Stimulated activated CD8-positive, alpha-beta memory T cell treated with anti-CD3 and anti-CD28 coated beads, Interleukin-12 subunit alpha, Interleukin-12 subunit beta, amount 100 ng/mL, for 24 hours (primary cell): Measurements from ENCODE around the gene ZCCHC24.
A peak's percentile ranks its signal among the peaks of the same experiment; 100 is the strongest.

Source experiments
- DNase-seq: peaks from one replicate; pipeline ENCODE4 v3.0.0-alpha.2; 2020; ENCODE audit errors: extremely low read depth

ZCCHC24 gene

GRCh38 chr10:79411546-79412495, 33.6 kb downstream of the ZCCHC24 start:
- DNase-seq: no peak

DNA sequence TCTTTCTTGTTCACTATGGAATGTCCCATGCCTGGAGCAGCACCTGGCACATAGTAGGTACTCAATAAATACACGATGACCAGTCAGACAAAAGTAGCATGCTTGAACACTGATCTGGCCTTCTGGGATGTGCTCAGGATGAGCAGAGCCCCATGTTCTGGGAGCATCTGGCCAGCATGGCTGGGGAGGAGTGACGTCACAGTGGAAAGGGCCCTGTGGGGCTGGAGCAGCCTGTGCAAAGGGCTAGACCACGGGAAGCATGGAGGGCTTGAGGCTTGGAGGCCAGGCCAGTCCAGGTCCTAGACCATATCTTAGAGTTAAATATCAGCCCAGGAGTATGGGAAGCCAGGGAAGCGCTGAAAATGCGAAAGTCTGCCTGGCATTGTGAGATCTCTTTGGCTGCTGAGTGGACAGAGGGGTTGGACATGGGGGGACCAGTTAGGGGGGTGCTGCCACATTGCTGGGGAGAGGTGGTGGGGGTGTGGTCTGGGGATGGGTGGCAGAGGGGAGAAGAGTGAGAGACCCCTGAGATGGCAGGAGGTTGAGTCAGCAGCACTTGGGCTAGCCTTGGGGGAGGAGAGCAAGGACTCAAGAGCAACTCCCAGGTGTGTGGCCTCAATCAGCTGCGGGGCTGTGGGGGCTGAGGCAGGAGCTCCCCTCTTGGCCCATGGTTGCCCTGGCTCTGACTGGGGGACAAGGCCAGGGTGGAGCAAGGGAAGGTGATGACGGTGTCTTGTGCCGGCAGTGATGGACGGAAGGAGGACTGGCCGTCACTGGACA, 34.9 kb downstream of the ZCCHC24 start:
- no peak for DNase-seq

- DNase-seq: no peak
These were observed 35.7 kb downstream of the ZCCHC24 start for GRCh38 chr10:79409726-79410085.

DNA sequence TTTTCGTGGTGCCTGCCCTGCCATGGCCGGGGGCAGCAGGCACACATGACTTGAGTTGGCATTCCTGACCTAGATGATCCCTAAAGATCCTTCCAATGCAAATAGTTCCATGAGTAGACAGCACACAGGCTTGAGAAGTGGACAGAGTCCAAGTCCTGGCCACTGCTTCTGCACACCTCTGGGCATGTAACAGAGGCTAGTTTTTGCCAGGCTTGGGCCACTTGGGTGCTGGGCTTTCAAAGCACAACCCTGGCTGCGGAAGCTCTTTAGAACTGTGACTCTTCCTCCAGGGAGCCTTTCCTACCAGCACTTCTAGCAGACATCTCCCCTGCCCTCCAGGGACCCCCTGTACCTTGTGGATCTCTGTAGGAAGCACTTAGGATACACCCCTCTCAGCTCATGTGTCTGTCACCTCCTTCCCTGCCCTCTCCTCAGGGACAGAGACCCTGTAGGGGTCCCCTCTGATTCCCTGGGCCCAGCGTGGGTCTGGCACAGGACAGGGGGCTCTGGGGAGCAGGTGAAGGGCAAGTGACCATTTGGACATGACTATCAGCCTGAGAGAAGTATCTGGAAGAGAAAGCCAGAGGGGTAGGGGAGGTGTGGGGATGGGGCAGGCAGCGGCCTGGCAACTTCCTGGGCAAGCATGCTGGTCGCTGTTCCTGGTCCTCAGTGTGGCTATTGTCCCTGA, 36.2 kb downstream of the ZCCHC24 start:
- no peak for DNase-seq

DNA sequence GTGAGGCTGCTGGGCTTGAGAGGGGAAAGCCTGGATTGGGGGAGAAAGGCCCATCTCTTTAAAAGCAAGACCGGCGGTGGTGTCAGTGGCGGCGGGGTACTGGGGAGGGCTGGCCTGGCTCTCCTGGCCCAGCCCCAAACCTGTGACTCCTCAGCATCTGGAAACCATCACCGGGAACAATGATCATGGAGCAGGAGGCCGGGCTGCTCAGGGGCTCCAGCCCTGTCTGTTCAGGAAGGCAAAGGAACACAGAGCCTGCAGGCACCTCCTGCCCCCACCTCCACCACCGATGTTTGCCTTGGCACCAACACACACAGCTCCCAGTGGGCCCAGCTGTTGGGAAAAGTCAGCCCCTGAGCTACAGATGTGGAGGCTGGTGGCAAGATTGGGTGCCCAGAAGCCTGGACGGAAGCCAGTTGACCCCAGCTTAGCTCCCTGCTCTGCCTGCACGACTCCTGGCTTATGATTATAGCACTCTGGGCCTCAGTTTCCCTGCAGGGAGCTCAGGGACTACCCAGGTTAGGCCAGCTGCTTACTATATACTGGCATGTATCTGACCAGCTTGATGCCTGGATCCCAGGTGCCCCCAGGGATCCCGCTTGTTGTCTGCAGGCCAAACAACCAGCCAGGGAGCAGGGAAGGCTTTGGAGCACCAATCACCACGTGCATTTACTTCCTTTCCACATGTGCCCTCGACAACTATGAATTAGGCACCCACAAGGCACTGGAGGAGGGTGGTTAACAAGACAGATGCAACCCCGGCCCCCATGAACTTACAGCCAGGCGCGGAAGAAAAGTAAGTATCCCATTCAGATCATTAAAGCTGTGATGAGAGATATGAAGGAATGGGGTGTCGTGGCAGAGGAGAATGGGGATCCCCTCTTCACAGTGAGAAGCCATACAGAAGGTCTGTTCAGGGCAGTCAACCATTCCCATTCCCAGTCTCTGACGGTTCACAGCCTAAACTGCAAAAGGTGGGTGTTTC, 37.3 kb downstream of the ZCCHC24 start:
- DNase-seq: no peak

DNA sequence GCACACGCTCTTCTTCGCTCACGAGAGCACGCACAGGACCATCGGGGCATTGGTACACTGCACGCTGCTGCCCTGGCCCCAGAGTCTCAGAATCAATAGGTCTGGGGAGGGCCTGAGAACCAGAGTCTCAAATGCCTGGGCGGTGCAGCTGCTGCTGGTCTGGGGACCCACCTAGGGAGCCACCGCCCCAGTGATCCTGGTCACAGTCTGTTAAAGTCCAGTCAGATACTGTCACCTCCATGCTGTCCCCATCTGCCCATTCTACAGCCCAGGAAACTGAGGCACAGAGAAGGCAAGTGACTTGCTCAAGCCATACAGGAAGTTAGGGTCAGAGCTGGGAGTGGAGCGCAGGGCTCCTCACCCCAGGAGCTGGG, 38.0 kb downstream of the ZCCHC24 start:
- DNase-seq: no peak

GRCh38 chr10:79406683-79407422, 38.6 kb downstream of the ZCCHC24 start:
- no peak for DNase-seq

DNA sequence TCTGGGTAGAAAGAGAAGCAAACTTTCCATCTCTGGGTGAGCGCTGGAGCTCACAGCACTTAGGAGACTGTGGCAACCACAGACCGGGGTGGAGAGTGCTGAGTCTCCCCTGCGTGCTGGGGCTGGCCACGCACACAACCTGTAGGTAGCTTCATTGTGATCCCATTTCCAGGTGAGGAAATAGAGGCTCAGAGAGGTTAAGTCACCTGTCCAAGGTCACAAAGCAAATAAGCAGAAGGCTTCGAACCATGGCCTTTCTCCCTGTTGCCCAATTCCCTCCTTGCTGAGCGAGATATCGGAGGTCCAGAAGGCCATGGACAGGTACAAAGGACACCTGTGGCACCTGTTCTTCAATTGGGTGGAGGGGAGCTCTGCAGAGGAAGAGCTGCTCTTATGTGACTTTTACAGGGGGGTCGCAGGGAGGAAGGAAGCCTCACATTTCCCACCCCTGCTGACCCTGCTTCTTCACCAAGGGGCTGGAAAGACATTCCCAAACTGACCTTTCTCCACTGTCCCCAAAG, 39.4 kb downstream of the ZCCHC24 start:
- no peak for DNase-seq

- DNase-seq: no peak
These were observed 40.0 kb downstream of the ZCCHC24 start for GRCh38 chr10:79405221-79405994.

- DNase-seq: no peak
These were observed 40.7 kb downstream of the ZCCHC24 start for GRCh38 chr10:79404690-79405131.

- DNase-seq: no peak
These were observed 41.2 kb downstream of the ZCCHC24 start for GRCh38 chr10:79404231-79404609.

DNA sequence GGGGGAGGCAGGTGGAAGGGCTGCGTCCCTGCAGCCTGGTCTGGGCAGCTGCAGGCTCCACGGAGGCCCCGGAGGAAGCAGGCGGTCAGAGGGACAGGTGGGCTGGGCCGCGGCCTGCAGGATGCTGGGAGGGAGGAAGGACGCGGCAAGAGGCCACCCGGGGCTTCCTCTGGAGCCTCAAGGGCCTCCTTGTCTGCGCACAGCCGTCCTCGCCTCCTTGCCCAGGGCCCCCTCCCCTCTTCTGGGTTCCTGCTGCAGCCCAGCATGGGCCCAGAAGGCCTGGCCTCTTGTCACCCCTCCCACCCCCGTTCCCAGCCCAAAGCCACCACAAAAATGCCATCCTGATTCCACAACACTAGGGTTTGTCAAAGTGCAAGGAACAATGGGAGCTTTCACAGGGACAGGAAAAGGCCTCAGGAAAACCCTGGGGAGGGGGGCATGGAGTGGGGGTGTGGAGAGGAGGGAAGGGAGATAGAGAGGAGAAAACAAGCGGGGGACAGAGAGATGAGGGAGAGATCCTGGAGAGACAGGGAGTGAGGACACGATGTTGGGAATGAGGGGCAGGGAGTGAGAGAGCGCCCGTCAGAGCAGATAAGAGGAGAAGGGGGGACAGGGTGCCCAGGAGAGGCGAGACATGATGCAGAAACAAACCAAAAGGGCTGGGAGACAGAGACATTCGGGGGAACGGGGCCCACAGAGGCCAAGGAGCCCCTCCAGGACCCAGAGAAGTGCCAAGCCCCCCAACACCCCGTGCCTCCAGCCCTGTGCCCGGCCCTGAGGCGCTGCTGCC, 41.8 kb downstream of the ZCCHC24 start:
- no peak for DNase-seq

DNA sequence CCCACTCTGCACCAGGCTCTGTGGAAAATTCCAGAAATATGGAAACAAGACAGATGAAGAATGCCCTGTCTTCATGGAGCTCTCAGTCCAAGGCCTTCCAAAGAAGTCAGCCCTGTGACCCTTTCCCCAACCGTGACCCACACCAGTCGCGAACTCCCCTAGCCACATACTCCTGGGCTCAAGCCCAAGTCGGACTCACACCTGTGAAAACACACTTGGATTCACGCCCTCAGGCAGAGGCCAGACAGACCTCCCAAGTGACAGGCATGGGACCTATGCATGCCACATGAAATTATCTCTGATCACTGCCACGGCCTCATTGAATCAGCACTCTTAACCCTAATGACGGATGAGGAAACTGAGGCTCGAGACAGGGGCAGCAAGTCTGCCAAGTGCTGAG, 42.5 kb downstream of the ZCCHC24 start:
- no peak for DNase-seq

DNA sequence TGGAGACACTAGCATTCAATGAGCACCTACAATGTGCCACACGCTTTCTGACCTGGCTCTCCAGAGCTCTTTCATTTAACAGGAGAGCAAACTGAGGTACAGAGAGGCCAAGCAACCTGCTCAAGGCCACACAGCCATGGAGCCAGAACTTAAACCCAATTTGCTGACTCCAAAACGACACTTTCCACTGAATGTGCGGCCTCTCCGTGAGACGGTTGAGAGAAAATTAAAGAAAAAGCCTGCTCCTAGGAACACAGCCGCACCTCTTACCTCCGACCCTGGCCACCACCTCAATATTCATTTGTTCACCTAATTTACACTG, 42.8 kb downstream of the ZCCHC24 start:
- DNase-seq: no peak

- DNase-seq: no peak
These were observed 44.2 kb downstream of the ZCCHC24 start for GRCh38 chr10:79401015-79401921.

DNA sequence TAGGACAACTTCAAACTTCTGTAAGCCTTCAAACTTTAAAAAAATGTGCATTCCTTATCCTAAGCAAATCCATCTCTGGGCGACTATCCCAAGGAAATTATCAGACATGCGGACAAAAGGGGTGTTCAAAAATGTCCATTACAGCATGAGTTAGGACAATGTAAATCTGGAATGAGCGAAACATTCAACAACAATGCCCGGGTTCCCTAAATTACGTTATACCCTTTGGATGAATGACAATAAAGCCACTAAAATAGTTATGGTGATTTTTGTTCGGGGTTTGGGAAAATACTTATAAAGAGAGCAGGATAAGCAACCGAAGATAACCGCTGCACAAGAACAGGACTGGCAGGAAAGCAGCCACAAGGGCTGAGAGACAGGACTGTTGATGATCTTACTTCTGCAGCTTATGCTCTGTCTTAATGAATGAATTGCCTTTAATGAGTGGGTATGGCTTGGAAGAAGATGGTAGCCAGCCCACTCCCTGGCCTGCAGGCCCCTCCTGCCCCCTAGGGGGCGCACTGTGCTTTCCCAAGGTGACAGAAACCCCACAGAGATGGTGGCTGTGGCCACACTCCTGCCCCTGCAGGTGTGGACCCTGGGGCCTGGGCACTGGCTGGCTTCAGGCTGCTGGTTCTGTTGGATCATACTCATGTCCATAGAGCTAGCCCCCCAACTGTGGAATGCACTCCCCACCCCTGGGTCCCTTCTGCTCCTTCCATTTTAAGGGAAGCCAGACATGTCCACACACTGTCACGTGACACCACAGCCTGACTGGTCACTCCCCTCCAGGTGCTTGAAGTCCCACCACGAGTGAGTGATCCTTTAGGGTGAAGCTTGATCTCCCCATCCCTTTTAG, 45.0 kb downstream of the ZCCHC24 start:
- peak; percentile 16 for DNase-seq
